Body of pancreas (tissue), 4 donors: ENCODE data around the gene AKAP11. TPM values are rescaled to one million over a fixed set of nuclear protein-coding genes. Genes with fewer than 3 reads are reported as not detected.

ENCODE experiments used
- ATAC-seq: fragments of 150-250 bp; one replicate; pipeline ENCODE4 v1.9.1; 2016
- DNase-seq, 4 donors: peaks; one replicate each; pipeline ENCODE4 v3.0.0-alpha.2; 2019
- H3K27ac ChIP-seq, 4 donors: fragments of 200-600 bp; sonication (generic); 1 replicate in 3 of 4; 2 replicates in 1 of 4; pipeline versions ENCODE4 v1.5.1 to v1.6.1; 2016 to 2019; ENCODE audit warnings: mild to moderate bottlenecking in 1 of 4, mixed read lengths in 1 of 4, moderate library complexity in 1 of 4
- H3K27me3 ChIP-seq, 2 donors: fragments of 200-600 bp; sonication (generic); one replicate each; pipeline ENCODE4 v1.6.0; 2016; ENCODE audit warnings: mild to moderate bottlenecking in 1 of 2
- H3K36me3 ChIP-seq, 2 donors: fragments of 200-600 bp; sonication (generic); replicated peaks in 1 of 2; 2 replicates each; pipeline ENCODE4 v1.5.1; 2016; ENCODE audit warnings: low read depth in 2 of 2; ENCODE audit not compliant: insufficient read depth in 1 of 2
- H3K4me1 ChIP-seq: fragments of 200-600 bp; sonication (generic); one replicate; pipeline ENCODE4 v1.6.0; 2016
- H3K4me3 ChIP-seq, 2 donors: fragments of 200-600 bp; sonication (generic); 1 replicate in 1 of 2; 2 replicates in 1 of 2; pipeline ENCODE4 v1.5.1; 2016 to 2019
- H3K9me3 ChIP-seq, 3 donors: fragments of 200-600 bp; sonication (generic); 1 replicate in 2 of 3; 2 replicates in 1 of 3; pipeline ENCODE4 v1.5.1; 2016
- POLR2A ChIP-seq, 3 donors: fragments of 450-650 bp; IDR thresholded peaks; one replicate each; pipeline ENCODE4 v1.6.1; 2016; ENCODE audit warnings: antibody characterized with exemption in 3 of 3, mild to moderate bottlenecking in 2 of 3
- WGBS, 2 donors: methylation state at CpG; one replicate each; pipeline ENCODE4 v1.1.5; 2017; 5-methylcytosine and 5-hydroxymethylcytosine counted together
- intact Hi-C: fragments of 100-400 bp; cut with DNase I; formaldehyde crosslinking; loops from one replicate; pipeline ENCODE4 v1.15.1; 2023
- total RNA-seq, 2 donors: library from RNA; depleted of rRNA; stranded (reverse); fragments of >200 nt; gene quantifications; one replicate each; pipeline ENCODE4 v1.1.0, GENCODE V29; 2016
- TF ChIP-seq, protein P1 (sequence below), 7 experiments: fragments of 450-650 bp in 4 of 7; fragments of 200-600 bp in 3 of 7; sonication (generic) in 3 of 7; IDR thresholded peaks; one replicate each; pipeline ENCODE4 v1.5.1; 2016 to 2019; ENCODE audit warnings: antibody characterized with exemption in 7 of 7

AKAP11 gene
- total RNA-seq, 2 donors from 2014 or later: 12.5 to 17.9 TPM

DNA sequence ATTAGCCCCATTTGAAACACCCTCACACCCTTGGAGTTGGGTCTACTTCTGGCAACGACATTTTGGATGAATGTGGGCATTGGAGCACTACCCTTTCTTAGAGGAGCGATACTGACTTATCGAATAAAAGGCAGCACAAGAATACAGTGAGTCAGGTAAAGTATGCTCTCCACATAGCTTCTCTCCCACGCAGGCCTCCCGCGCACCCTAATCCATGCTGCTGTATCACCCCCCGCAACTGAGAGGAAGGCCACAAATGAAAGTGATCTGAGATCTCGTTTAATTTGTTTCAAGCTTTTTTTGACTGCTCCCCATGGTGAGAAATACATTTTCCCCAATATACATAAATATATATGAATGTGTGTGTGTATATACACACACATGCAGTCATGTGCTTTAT is 25.4 kb upstream of the AKAP11 start:
- Histone ChIP-seq H3K4me3 (no peak overlapping the region), H3K9me3 (no peaks in the 10 kb centered on the region), H3K27ac (no peak overlapping the region), H3K36me3 (no peaks in the 10 kb centered on the region), H3K4me1 (no peaks in the 10 kb centered on the region), H3K27me3 (no peaks in the 10 kb centered on the region)
- ATAC-seq: no peak
- DNase-seq: no peak
- intact Hi-C loops: no loop called here
- TF ChIP-seq, protein P1, sequence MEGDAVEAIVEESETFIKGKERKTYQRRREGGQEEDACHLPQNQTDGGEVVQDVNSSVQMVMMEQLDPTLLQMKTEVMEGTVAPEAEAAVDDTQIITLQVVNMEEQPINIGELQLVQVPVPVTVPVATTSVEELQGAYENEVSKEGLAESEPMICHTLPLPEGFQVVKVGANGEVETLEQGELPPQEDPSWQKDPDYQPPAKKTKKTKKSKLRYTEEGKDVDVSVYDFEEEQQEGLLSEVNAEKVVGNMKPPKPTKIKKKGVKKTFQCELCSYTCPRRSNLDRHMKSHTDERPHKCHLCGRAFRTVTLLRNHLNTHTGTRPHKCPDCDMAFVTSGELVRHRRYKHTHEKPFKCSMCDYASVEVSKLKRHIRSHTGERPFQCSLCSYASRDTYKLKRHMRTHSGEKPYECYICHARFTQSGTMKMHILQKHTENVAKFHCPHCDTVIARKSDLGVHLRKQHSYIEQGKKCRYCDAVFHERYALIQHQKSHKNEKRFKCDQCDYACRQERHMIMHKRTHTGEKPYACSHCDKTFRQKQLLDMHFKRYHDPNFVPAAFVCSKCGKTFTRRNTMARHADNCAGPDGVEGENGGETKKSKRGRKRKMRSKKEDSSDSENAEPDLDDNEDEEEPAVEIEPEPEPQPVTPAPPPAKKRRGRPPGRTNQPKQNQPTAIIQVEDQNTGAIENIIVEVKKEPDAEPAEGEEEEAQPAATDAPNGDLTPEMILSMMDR (IDR thresholded peaks at IDR 0.05): no peak
- TF ChIP-seq POLR2A (IDR thresholded peaks at IDR 0.05): no peak
- 81 to 89% methylated on average over 8 of the region's 8 CpGs for WGBS, 2 donors

DNA sequence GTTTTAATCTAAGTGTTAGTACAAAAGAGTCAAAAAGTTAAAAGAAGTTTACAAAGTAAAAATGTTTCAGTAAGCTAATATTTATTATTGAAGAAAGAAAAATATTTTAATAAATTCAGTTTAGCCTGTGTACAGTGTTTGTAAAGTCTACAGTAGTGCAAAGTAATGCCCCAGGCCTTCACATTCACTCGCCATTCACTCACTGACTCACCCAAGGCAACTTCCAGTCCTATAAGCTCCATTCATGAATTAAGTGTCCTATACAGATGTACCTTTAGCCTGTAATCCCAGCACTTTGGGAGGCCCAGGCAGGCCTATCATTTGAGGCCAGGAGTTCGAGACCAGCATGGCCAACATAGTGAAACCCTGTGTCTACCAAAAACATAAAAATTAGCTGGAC is 24.1 kb upstream of the AKAP11 start:
- DNase-seq: no peak
- no peak for TF ChIP-seq POLR2A (IDR thresholded peaks at IDR 0.05)
- TF ChIP-seq, protein P1 (IDR thresholded peaks at IDR 0.05): no peak
- H3K27ac ChIP-seq: no peak overlapping the region
- H3K36me3 ChIP-seq: no peaks in the 10 kb centered on the region
- no peaks in the 10 kb centered on the region for H3K4me1 ChIP-seq
- no peak for ATAC-seq
- intact Hi-C loops: no loop called here
- H3K27me3 ChIP-seq: no peaks in the 10 kb centered on the region
- WGBS, 2 donors: 50% methylated on average over 2 of the region's 2 CpGs
- no peaks in the 10 kb centered on the region for H3K9me3 ChIP-seq
- H3K4me3 ChIP-seq: no peak overlapping the region

DNA sequence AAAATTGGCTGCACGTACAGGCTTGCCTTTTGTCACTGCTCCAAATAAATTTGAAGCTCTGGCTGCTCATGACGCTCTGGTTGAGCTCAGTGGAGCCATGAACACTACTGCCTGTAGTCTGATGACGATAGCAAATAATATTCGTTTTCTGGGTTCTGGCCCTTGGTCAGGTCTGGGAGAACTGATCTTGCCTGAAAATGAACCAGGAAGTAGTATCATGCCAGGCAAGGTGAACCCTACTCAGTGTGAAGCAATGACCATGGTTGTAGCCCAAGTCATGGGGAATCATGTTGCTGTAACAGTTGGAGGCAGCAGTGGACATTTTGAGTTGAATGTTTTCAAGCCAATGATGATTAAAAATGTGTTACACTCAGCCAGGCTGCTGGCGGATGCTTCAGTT is 16.1 kb upstream of the AKAP11 start:
- DNase-seq: no peak
- Histone ChIP-seq H3K4me1 (no peaks in the 10 kb centered on the region), H3K36me3 (no peaks in the 10 kb centered on the region), H3K9me3 (no peaks in the 10 kb centered on the region), H3K27me3 (no peaks in the 10 kb centered on the region), H3K27ac (no peak overlapping the region), H3K4me3 (no peak overlapping the region)
- ATAC-seq: no peak
- 60% methylated on average over 5 of the region's 5 CpGs for WGBS, 2 donors
- TF ChIP-seq POLR2A (IDR thresholded peaks at IDR 0.05): no peak
- TF ChIP-seq, protein P1 (IDR thresholded peaks at IDR 0.05): no peak
- intact Hi-C loops: no loop called here

DNA sequence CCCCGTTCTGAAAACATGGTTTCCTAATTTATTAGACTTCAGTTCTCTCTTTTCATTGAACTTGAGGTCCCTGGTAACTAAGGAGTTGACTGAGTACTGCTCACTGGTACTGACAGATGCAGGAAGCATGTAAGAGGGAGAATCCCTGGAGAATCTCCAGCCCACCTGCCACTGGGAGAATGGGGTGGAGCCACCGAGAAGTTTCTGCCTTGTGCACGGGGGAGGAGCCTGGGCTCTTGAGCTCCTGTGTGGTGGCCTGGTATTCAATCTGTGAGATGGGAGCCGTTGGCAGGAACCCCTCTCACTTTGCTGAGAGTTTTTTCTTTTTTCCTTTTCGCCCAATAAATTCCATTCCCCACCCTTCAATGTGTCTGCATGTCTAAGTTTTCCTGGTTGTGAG is 13.2 kb upstream of the AKAP11 start:
- no peaks in the 10 kb centered on the region for H3K4me1 ChIP-seq
- 59 to 82% methylated on average over 5 of the region's 5 CpGs for WGBS, 2 donors

DNA sequence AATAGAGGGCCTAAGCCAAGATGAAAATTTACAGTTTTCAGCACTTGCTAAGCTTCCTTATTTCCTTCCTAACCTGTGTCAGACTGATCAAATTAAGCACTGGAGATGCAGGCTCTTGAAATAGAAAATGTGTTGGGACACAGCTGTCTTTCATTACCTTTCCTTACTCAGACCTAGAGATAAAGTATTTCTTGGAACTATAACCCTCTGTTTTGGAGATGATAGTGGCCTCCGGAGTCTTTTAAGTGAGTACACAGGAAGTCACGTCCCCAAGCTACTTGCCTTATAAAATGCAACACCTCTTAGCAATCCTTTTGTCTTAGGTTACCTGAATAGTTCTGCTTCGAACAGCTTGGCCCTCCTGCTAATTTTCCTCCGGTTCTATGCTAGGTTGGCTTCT is 12.4 kb upstream of the AKAP11 start:
- 70 to 76% methylated on average over 4 of the region's 4 CpGs for WGBS, 2 donors
- H3K27ac ChIP-seq: no peak overlapping the region
- intact Hi-C loops: no loop called here
- H3K9me3 ChIP-seq: no peaks in the 10 kb centered on the region
- no peaks in the 10 kb centered on the region for H3K4me1 ChIP-seq
- no peak overlapping the region for H3K4me3 ChIP-seq
- H3K27me3 ChIP-seq: no peaks in the 10 kb centered on the region
- no peaks in the 10 kb centered on the region for H3K36me3 ChIP-seq
- ATAC-seq (no peak), DNase-seq (no peak)
- TF ChIP-seq, protein P1 (IDR thresholded peaks at IDR 0.05): no peak
- no peak for TF ChIP-seq POLR2A (IDR thresholded peaks at IDR 0.05)

More for the DNA sequence above, 13.2 kb upstream of the AKAP11 start:
- Histone ChIP-seq H3K9me3 (no peaks in the 10 kb centered on the region), H3K4me3 (no peak overlapping the region), H3K36me3 (no peaks in the 10 kb centered on the region), H3K27ac (no peak overlapping the region), H3K27me3 (no peaks in the 10 kb centered on the region)
- no peak for TF ChIP-seq POLR2A (IDR thresholded peaks at IDR 0.05)
- TF ChIP-seq, protein P1 (IDR thresholded peaks at IDR 0.05): no peak
- ATAC-seq (no peak), DNase-seq (no peak)
- intact Hi-C loops: no loop called here
